Measurements from ENCODE around the gene IER2. TPM values are rescaled to one million over a fixed set of nuclear protein-coding genes. Genes with fewer than 3 reads are reported as not detected.

The IER2 gene
- total and polyA plus RNA-seq, 9 of the 15 experiments (the other 6 are each of a cell fraction or from before 2014, with no cell fraction given): 4.5 to 205 (median 23.7) TPM

- no peak for TF ChIP-seq TRIM25 (IDR thresholded peaks at IDR 0.05; ENCODE audit: borderline replicate concordance)
- 0 out of 2 replicates have a peak, but pooled peaks have one; percentile 39 for TF ChIP-seq ZKSCAN1 (IDR thresholded peaks at IDR 0.05; ENCODE audit: low read depth, low read length)
- no peak; the same call in 1 of the 2 replicates for TF ChIP-seq BRD4 (IDR thresholded peaks at IDR 0.05)
- no peak for TF ChIP-seq MCM5 (IDR thresholded peaks at IDR 0.05; ENCODE audit: low read depth)
- no peak for TF ChIP-seq SMARCC2 (IDR thresholded peaks at IDR 0.05; ENCODE audit: low read depth)
- TF ChIP-seq ZNF217 (CRISPR knock-in tag; IDR thresholded peaks at IDR 0.05): no peak
- TF ChIP-seq ZNF197 (CRISPR knock-in tag; IDR thresholded peaks at IDR 0.05; ENCODE audit: low read depth): no peak
- peak; percentile 67 for TF ChIP-seq L3MBTL2 (IDR thresholded peaks at IDR 0.05)
- no peak for TF ChIP-seq HOMEZ (CRISPR knock-in tag; IDR thresholded peaks at IDR 0.05)
- no peak for TF ChIP-seq ZNF764 (CRISPR knock-in tag; IDR thresholded peaks at IDR 0.05; ENCODE audit: low read depth)
- TF ChIP-seq ZBTB2 (IDR thresholded peaks at IDR 0.05): 0 out of 2 replicates have a peak, but pooled peaks have one; percentile 21
- 0 out of 2 replicates have a peak, but pooled peaks have one; percentile 6 for TF ChIP-seq CEBPG (CRISPR knock-in tag; IDR thresholded peaks at IDR 0.05)
- TF ChIP-seq CEBPG (tag; conservative IDR thresholded peaks at IDR 0.05 in 1 of 2, IDR thresholded peaks at IDR 0.05 in 1 of 2): no peak
- no peak for TF ChIP-seq HDAC6 (IDR thresholded peaks at IDR 0.05; ENCODE audit: low read depth, low read length)
- TF ChIP-seq ZNF224 (CRISPR knock-in tag; IDR thresholded peaks at IDR 0.05): no peak
- TF ChIP-seq ZNF561 (CRISPR knock-in tag; conservative IDR thresholded peaks at IDR 0.05): no peak
- peak; percentile 85 for TF ChIP-seq HNRNPLL (IDR thresholded peaks at IDR 0.05; ENCODE audit: low read depth, low read length, poor library complexity, severe bottlenecking)
- no peak for TF ChIP-seq NUFIP1 (IDR thresholded peaks at IDR 0.05; ENCODE audit: partially characterized antibody)
- no peak for TF ChIP-seq UBTF (IDR thresholded peaks at IDR 0.05; ENCODE audit: borderline replicate concordance in 1 of 2, low read depth in 2 of 2, low read length in 2 of 2)
- TF ChIP-seq PHF20 (IDR thresholded peaks at IDR 0.05; ENCODE audit: partially characterized antibody): peak; percentile 17
- TF ChIP-seq NCOA1 (IDR thresholded peaks at IDR 0.05; ENCODE audit: low read depth): no peak; the same call in 1 of the 2 replicates
- TF ChIP-seq MED1 (CRISPR knock-in tag; IDR thresholded peaks at IDR 0.05; ENCODE audit: borderline replicate concordance): 0 out of 2 replicates have a peak, but pooled peaks have one; percentile 59
These were observed 1.6 kb downstream of the IER2 start (continued) for GRCh38 chr19:13151605-13152355.
